H9 (cell line): ENCODE data around the gene LEFTY1. TPM values are rescaled to one million over a fixed set of nuclear protein-coding genes. Genes with fewer than 3 reads are reported as not detected.

ENCODE experiments used
- DNase-seq: peaks from one replicate; pipeline ENCODE4 v3.0.0-alpha.2; 2017
- H2AFZ ChIP-seq: one replicate; pipeline ENCODE4 v1.6.1; 2013; ENCODE audit warnings: mild to moderate bottlenecking, low read length, control low read depth, moderate library complexity
- H2AK5ac ChIP-seq: 2 replicates; pipeline ENCODE4 v1.6.1; 2013; ENCODE audit warnings: low read length, control low read depth, mixed read lengths; ENCODE audit not compliant: insufficient read length
- H2BK120ac ChIP-seq: one replicate; pipeline ENCODE4 v1.6.1; 2013; ENCODE audit warnings: low read depth, mild to moderate bottlenecking, low read length, control low read depth, inconsistent platforms; ENCODE audit not compliant: poor library complexity, severe bottlenecking
- H2BK12ac ChIP-seq: 2 replicates; pipeline ENCODE4 v1.6.1; 2013; ENCODE audit warnings: low read length, control low read depth, mixed read lengths, low read depth; ENCODE audit not compliant: insufficient read length
- H2BK15ac ChIP-seq: 2 replicates; pipeline ENCODE4 v1.6.1; 2013; ENCODE audit warnings: low read depth, low read length, control low read depth
- H2BK20ac ChIP-seq: one replicate; pipeline ENCODE4 v1.6.1; 2013; ENCODE audit warnings: low read depth, mild to moderate bottlenecking, low read length, control low read depth, inconsistent platforms; ENCODE audit not compliant: poor library complexity, severe bottlenecking
- H2BK5ac ChIP-seq: 2 replicates; pipeline ENCODE4 v1.6.1; 2013; ENCODE audit warnings: low read length, control low read depth, mixed read lengths; ENCODE audit not compliant: insufficient read length
- H3K14ac ChIP-seq: 2 replicates; pipeline ENCODE4 v1.6.1; 2013; ENCODE audit warnings: low read length, control low read depth; ENCODE audit not compliant: insufficient read depth
- H3K18ac ChIP-seq: 2 replicates; pipeline ENCODE4 v1.6.1; 2013; ENCODE audit warnings: low read depth, mild to moderate bottlenecking, mixed read lengths, low read length, control low read depth; ENCODE audit not compliant: insufficient read length
- H3K23ac ChIP-seq: 2 replicates; pipeline ENCODE4 v1.6.1; 2013; ENCODE audit warnings: low read length, control low read depth, mixed read lengths, low read depth; ENCODE audit not compliant: insufficient read length
- H3K23me2 ChIP-seq: 2 replicates; pipeline ENCODE4 v1.6.1; 2013; ENCODE audit warnings: low read depth, mild to moderate bottlenecking, mixed read lengths, low read length, control low read depth; ENCODE audit not compliant: insufficient read length, poor library complexity, severe bottlenecking
- H3K27ac ChIP-seq: 2 replicates; pipeline ENCODE4 v1.5.1; 2013; ENCODE audit warnings: low read length, control low read depth, mixed read lengths, low read depth; ENCODE audit not compliant: insufficient read length
- H3K27me3 ChIP-seq: 2 replicates; pipeline ENCODE4 v1.6.1; 2013; ENCODE audit warnings: low read length, control low read depth, inconsistent platforms; ENCODE audit not compliant: insufficient read depth
- H3K4ac ChIP-seq: 2 replicates; pipeline ENCODE4 v1.6.1; 2013; ENCODE audit warnings: low read depth, mild to moderate bottlenecking, control low read depth, inconsistent platforms, low read length, moderate library complexity
- H3K4me1 ChIP-seq: 2 replicates; pipeline ENCODE4 v1.6.1; 2013; ENCODE audit warnings: low read length, control low read depth, inconsistent platforms; ENCODE audit not compliant: insufficient read depth
- H3K4me2 ChIP-seq: 2 replicates; pipeline ENCODE4 v1.6.1; 2013; ENCODE audit warnings: low read length, control low read depth, mixed read lengths; ENCODE audit not compliant: insufficient read length, insufficient read depth
- H3K56ac ChIP-seq: 2 replicates; pipeline ENCODE4 v1.6.1; 2013; ENCODE audit warnings: low read depth, mild to moderate bottlenecking, mixed read lengths, low read length, control low read depth; ENCODE audit not compliant: insufficient read length
- H3K79me1 ChIP-seq: 2 replicates; pipeline ENCODE4 v1.6.1; 2013; ENCODE audit warnings: low read depth, mild to moderate bottlenecking, moderate library complexity, low read length, control low read depth, inconsistent platforms; ENCODE audit not compliant: insufficient read depth, poor library complexity, severe bottlenecking
- H3K79me2 ChIP-seq: 2 replicates; pipeline ENCODE4 v1.6.1; 2013; ENCODE audit warnings: low read length, control low read depth, inconsistent platforms; ENCODE audit not compliant: insufficient read depth
- H3K9ac ChIP-seq: 2 replicates; pipeline ENCODE4 v1.6.1; 2013; ENCODE audit warnings: low read length, control low read depth, mixed read lengths; ENCODE audit not compliant: insufficient read length; ENCODE audit errors: extremely low read depth
- H3K9me3 ChIP-seq: one replicate; pipeline ENCODE4 v1.6.1; 2013; ENCODE audit warnings: low read depth, low read length, inconsistent platforms; ENCODE audit not compliant: control insufficient read depth
- H3T11ph ChIP-seq: one replicate; pipeline ENCODE4 v1.6.1; 2013; ENCODE audit warnings: mild to moderate bottlenecking, low read length, control low read depth, inconsistent platforms
- H4K20me1 ChIP-seq: one replicate; pipeline ENCODE4 v1.6.1; 2013; ENCODE audit not compliant: control insufficient read depth, insufficient read length, insufficient read depth
- H4K5ac ChIP-seq: 2 replicates; pipeline ENCODE4 v1.6.1; 2013; ENCODE audit warnings: low read depth, mild to moderate bottlenecking, mixed read lengths, low read length, control low read depth; ENCODE audit not compliant: insufficient read length
- H4K8ac ChIP-seq: replicated peaks from 2 replicates; pipeline ENCODE4 v1.6.1; 2013; ENCODE audit warnings: low read length, control low read depth, mixed read lengths, low read depth; ENCODE audit not compliant: insufficient read length
- H4K91ac ChIP-seq: 2 replicates; pipeline ENCODE4 v1.6.1; 2013; ENCODE audit warnings: low read depth, mild to moderate bottlenecking, moderate library complexity, mixed read lengths, low read length, control low read depth; ENCODE audit not compliant: insufficient read length
- H3K27ac Mint-ChIP-seq, 3 experiments: 2 replicates in 2 of 3; 3 replicates in 1 of 3; pipeline ENCODE4 v1.8.0; 2020 to 2021; ENCODE audit warnings: mixed read lengths in 3 of 3, mild to moderate bottlenecking in 1 of 3, moderate library complexity in 1 of 3
- H3K27me3 Mint-ChIP-seq: 2 replicates; pipeline ENCODE4 v1.8.0; 2021; ENCODE audit warnings: low read depth, mild to moderate bottlenecking, moderate library complexity, mixed read lengths
- H3K36me3 Mint-ChIP-seq, 3 experiments: 2 replicates in 2 of 3; 3 replicates in 1 of 3; pipeline ENCODE4 v1.8.0; 2020 to 2021; ENCODE audit warnings: low read depth in 3 of 3, mixed read lengths in 3 of 3; ENCODE audit not compliant: insufficient read depth in 1 of 3
- H3K4me1 Mint-ChIP-seq, 2 experiments: 2 replicates each; pipeline ENCODE4 v1.8.0; 2020; ENCODE audit warnings: mixed read lengths in 2 of 2
- H3K4me3 Mint-ChIP-seq, 2 experiments: 2 replicates in 1 of 2; 3 replicates in 1 of 2; pipeline ENCODE4 v1.8.0; 2020 to 2021; ENCODE audit warnings: mild to moderate bottlenecking in 2 of 2, mixed read lengths in 2 of 2, moderate library complexity in 1 of 2
- H3K9me3 Mint-ChIP-seq, 2 experiments: 2 replicates in 1 of 2; 3 replicates in 1 of 2; pipeline ENCODE4 v1.8.0; 2020; ENCODE audit warnings: mild to moderate bottlenecking in 2 of 2, mixed read lengths in 2 of 2, moderate library complexity in 1 of 2
- WGBS: extraction: QIAGEN DNeasy Blood & Tissue Kit; methylation state at CpG from one replicate; pipeline ENCODE4 v1.1.7; 2013; ENCODE audit warnings: missing lambda C conversion rate, low lambda C conversion rate, mixed read lengths; ENCODE audit not compliant: insufficient read length; ENCODE audit errors: extremely low coverage; 5-methylcytosine and 5-hydroxymethylcytosine counted together
- total RNA-seq: library from RNA; stranded (reverse); gene quantifications from 2 replicates; pipeline ENCODE4 v1.2.1, GENCODE V29; 2021
- TF ChIP-seq, protein P1 (sequence below): fragments of 200-600 bp; sonication (generic); conservative IDR thresholded peaks from 3 replicates; pipeline ENCODE4 v1.8.0; 2021; ENCODE audit warnings: antibody characterized with exemption, mild to moderate bottlenecking

LEFTY1 gene
- total RNA-seq, 1 experiment from 2014 or later = 107 TPM

DNA sequence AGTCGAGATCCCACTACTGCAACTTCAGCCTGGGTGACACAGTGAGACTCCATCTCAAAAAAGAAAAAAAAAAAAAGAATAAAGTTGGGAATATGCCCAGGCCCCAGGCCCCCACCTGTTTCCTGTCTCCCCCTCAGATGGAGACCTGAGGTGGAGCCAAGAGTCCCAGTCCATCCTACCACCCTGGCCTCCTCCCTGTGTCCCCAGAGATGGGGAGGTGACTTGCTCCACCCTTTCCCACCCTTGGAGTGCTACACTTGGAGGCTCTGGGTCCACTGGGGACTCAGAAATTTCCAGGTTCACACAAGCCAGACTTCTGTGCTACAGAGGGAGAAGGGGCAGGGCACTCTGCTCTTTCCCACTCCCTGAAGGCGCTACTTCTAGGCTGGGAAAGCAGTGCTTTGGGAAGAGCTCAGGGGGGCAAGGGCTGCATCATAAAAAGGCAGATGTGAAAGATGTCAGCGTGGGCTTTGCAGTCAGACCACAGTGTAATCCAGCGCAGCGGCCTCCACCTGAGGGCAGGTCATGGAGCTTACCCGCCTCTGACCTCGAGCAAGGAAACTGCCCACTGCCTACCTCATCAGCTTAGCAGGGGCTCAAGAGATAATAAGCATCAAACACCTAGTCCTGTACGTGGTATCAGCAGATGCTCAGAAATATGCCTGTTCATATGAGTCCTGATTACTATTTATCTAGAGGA is 20.2 kb downstream of the LEFTY1 start:
- no peaks in the 10 kb centered on the region for H4K20me1 ChIP-seq
- peaks cover 13 to 16% of the 10 kb centered on the region in 2 experiments for H3K4me1 Mint-ChIP-seq
- H2BK20ac ChIP-seq = no peak overlapping the region
- no peak overlapping the region for H4K8ac ChIP-seq
- H3K4me2 ChIP-seq = no peak overlapping the region
- no peak overlapping the region for H2BK5ac ChIP-seq
- H4K91ac ChIP-seq = no peak overlapping the region
- no peaks in the 10 kb centered on the region for H3K79me1 ChIP-seq
- no CpG with 5 or more reads among the region's 8 CpGs for WGBS
- no peak overlapping the region for H2BK12ac ChIP-seq
- TF ChIP-seq, protein P1, sequence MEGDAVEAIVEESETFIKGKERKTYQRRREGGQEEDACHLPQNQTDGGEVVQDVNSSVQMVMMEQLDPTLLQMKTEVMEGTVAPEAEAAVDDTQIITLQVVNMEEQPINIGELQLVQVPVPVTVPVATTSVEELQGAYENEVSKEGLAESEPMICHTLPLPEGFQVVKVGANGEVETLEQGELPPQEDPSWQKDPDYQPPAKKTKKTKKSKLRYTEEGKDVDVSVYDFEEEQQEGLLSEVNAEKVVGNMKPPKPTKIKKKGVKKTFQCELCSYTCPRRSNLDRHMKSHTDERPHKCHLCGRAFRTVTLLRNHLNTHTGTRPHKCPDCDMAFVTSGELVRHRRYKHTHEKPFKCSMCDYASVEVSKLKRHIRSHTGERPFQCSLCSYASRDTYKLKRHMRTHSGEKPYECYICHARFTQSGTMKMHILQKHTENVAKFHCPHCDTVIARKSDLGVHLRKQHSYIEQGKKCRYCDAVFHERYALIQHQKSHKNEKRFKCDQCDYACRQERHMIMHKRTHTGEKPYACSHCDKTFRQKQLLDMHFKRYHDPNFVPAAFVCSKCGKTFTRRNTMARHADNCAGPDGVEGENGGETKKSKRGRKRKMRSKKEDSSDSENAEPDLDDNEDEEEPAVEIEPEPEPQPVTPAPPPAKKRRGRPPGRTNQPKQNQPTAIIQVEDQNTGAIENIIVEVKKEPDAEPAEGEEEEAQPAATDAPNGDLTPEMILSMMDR = no peak
- H3K4ac ChIP-seq = no peak overlapping the region
- H3K56ac ChIP-seq = no peak overlapping the region
- no peaks in the 10 kb centered on the region for H3K27me3 Mint-ChIP-seq
- H3K36me3 Mint-ChIP-seq = peaks cover 44 to 91% (median 59%) of the 10 kb centered on the region in 3 experiments; a peak in 6 of 7 replicates
- no peak overlapping the region for H3K18ac ChIP-seq
- H3K79me2 ChIP-seq = no peaks in the 10 kb centered on the region
- H3K9me3 ChIP-seq = no peaks in the 10 kb centered on the region
- no peak overlapping the region for H3K9ac ChIP-seq
- H3K23ac ChIP-seq = no peak overlapping the region
- peak overlapping the region in 1 of 3 experiments; percentile 26; a peak in 1 of 7 replicates for H3K27ac Mint-ChIP-seq
- H3K9me3 Mint-ChIP-seq = no peaks in the 10 kb centered on the region
- no peaks in the 10 kb centered on the region for H3K4me1 ChIP-seq
- no peak overlapping the region for H2BK120ac ChIP-seq
- no peak overlapping the region for H2AFZ ChIP-seq
- no peaks in the 10 kb centered on the region for H3K23me2 ChIP-seq
- H4K5ac ChIP-seq = no peak overlapping the region
- H3T11ph ChIP-seq = no peak overlapping the region
- H3K27me3 ChIP-seq = no peaks in the 10 kb centered on the region
- H3K14ac ChIP-seq = no peak overlapping the region
- no peak for DNase-seq
- no peak overlapping the region for H3K4me3 Mint-ChIP-seq
- H3K27ac ChIP-seq = no peak overlapping the region
- no peak overlapping the region for H2BK15ac ChIP-seq
- no peak overlapping the region for H2AK5ac ChIP-seq
